ENCODE results near the gene CYTH1.

CYTH1 gene

DNA sequence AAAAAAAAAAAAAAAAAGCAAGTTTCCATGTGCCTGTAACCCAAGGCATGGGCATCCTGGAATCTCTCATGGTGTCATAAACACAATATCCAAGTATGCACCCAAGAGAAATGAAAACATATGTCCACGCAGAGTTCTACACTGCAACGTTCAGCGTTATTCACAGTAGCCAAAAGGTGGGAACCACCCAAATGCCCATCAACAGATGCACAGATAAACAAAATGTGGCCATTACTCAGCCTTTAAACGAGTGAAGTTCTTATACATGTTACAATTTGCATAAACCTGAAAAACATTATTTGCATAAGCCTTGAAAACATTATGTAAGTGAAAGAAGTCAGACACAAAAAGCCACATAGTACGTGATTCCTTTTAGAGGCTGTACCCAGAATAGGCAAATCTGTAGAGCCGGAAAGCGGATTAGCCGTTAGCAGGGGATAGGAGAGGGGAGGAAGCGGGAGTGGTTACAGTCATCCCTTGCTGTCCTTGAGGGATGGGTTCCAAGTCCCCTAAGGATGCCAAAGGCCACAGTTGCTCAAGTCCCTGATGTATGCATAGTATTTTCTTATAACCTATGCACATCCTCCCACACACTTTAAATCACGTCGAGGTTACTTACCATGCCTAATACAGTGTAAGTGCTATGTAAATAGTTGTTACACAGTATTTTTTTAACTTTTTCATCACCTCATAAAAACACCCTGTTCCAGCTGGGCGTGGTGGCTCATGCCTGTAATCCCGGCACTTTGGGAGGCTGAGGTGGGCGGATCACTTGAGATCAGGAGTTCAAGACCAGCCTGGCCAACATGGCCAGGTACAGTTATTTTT, 157.5 kb downstream of the CYTH1 start:
- H3K36me3 ChIP-seq (ENCODE audit: control insufficient read depth, insufficient read depth, low read length) = no peaks in the 10 kb centered on the region
- no peaks in the 10 kb centered on the region for H3K9me3 ChIP-seq (ENCODE audit: control insufficient read depth, low read length)
- H3K4me1 ChIP-seq (ENCODE audit: control insufficient read depth, insufficient read depth, low read length) = no peaks in the 10 kb centered on the region
- no peaks in the 10 kb centered on the region for H3K27me3 ChIP-seq (ENCODE audit: control insufficient read depth, insufficient read depth, low read length, poor library complexity, severe bottlenecking)
- 93% methylated on average over 13 to 14 of the region's 14 CpGs for WGBS, 2 experiments
- no peak overlapping the region for H3K27ac ChIP-seq (ENCODE audit: insufficient read depth, low read depth, low read length, poor library complexity, severe bottlenecking)
- no peak overlapping the region for H3K4me3 ChIP-seq (ENCODE audit: insufficient read depth, low read depth, low read length)

All from ectodermal cell (in vitro differentiated cells).